ENCODE measurements around the gene TIE1.

TIE1 gene

DNA sequence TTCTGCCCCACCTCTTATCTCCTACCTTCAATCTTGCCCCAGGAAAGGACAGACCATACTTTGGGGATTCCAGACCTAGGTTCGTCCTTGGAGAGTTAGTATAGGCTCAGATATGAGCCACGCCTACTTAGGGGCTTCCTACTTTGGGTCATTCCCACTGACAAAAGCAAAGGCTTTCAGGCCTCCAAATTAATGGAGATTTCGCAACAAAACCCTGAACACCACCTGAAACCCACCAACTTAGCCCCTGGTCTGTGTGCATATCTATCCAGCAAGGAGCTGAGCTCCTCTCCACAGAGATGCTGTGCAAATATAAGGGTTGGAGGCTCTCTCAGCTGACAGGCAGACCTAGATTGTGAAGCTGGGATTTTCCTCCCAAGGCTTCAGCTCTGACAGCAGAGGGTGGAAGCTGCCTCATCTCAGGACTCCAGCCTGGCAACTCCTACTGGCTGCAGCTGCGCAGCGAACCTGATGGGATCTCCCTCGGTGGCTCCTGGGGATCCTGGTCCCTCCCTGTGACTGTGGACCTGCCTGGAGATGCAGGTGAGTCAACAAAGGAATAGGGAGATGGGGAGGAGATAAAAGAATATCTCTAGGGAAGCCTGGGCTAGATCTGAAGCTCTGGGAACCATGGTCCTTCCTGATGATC, 38.9 kb downstream of the TIE1 start:
- no peak for DNase-seq

DNA sequence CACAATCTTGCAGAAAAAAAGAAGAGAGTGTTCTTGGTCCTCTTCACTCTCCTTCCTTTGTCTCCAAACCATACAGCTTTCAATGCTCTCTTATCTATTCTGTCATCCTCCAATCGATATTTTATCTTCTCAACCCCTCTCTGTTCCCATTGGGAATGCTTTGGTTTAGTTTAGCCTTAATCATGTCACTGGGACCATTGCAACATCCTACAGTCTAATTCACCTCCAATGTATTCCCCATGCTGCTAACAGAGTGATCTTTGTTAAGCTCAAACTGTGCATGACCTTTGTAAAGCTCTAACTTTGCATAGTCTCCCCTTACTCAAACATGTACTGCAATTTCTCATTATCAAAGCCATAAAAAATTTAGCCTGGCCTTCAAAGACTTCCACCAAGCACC, 39.8 kb downstream of the TIE1 start:
- no peak for DNase-seq

DNA sequence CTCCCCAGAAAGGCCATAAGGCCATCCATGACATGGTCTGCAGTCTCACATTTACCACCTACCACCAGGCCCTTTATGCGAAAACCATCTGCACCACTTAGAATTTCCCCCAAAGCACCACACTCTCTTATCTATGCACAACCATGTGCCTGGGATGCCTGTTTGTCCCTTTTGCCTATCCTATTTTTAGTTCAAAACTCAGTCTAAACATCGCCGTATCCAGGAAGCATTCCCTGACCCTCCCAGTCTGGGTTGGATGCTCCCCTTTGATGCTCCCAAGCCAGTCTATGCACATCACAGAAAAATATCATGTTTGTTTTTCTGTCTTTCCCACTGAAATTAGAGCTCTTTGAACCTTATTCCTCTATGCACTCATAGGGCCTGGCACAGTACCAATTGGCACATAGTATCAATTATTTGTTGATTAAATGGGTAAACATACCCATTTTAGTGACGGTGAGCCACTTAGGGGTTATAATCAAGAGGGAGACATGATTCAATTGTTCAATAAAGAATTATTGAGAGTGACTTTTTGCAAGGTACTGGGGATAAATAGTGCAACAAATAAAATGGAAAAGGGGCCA, 43.6 kb downstream of the TIE1 start:
- DNase-seq, result no peak

DNA sequence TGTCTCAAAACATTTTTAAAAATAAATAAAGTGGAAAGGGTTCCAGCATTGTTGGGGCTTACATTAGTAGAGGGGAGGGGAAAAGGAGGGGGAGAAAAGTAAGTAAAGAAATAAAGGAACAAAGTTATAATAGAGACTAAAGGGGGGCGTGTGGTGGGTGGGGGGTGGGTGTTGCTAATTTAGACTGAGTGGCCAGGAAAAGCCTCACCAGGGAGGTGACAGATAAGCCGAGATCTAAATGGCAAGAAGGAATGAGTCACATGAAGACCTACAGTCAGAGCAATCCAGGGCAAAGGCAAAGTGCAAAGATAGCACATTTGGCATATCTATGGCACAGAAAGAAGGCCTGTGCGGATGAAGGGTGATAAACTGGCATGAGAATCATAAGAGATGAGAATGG, 44.3 kb downstream of the TIE1 start:
- peak in 3 of 4 experiments; percentile 40 to 65 (median 51) for DNase-seq

DNA sequence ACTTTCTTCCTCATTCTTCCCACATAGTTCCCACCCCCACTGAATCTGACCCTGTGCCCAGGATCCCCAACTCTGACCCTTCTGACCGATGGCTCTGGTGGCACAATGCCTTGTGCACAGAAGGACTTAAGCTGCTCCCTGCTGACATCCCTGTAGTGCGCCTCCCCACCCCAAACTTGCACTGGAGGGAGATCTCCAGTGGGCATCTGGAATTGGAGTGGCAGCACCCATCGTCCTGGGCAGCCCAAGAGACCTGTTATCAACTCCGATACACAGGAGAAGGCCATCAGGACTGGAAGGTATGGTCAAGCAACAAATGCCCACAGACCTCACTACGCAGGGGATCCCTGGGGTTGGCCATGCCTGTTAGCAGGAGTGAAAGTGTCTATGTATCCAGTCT, 45.9 kb downstream of the TIE1 start:
- no peak for DNase-seq

DNA sequence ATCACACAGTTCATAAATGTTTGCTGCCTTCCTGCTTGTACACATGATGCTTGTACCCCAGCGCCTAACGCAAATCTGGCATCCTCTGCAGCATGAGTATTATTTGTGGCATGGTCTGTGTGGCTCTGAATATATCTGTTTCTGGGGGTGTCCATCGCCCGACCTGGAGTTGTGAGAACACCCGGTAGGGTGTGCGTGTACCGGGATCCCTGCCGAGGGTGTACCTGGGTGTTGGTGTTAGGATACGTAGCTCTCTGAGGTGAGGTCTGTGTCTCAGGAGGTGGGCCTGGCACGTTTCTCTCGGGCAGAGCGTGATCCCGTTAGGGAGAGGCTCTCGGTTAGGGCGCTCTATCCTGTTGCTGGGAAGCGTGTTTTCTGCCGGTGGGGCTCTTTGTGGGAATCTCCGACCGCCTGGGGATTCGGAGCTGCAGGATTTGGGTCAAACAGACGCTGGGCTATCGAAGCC, 47.6 kb downstream of the TIE1 start:
- no peak for DNase-seq

DNA sequence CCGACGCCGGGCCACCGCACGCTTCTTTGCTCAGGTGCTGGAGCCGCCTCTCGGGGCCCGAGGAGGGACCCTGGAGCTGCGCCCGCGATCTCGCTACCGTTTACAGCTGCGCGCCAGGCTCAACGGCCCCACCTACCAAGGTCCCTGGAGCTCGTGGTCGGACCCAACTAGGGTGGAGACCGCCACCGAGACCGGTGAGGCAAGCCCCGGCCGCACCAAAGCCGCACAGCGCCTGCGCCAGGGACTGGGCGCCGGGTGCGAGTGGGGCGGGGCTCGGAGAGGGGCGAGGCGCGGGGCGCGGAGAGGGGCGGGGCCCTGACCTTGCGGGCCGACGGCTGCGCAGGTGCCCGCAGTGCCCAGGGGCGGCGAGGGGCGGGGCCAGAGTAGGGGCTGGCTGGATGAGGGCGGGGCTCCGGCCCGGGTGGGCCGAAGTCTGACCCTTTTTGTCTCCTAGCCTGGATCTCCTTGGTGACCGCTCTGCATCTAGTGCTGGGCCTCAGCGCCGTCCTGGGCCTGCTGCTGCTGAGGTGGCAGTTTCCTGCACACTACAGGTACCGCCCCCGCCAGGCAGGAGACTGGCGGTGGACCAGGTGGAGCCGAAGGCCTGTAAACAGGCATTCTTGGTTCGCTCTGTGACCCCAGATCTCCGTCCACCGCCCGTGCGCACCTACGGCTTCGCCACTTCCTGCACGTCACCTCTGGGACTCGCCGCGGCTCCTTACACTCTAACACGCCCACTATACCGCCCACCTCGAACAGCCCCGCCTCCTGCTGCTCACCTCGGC, 48.2 kb downstream of the TIE1 start:
- peak in 2 of 4 experiments; percentile 23 to 27 for DNase-seq

DNA sequence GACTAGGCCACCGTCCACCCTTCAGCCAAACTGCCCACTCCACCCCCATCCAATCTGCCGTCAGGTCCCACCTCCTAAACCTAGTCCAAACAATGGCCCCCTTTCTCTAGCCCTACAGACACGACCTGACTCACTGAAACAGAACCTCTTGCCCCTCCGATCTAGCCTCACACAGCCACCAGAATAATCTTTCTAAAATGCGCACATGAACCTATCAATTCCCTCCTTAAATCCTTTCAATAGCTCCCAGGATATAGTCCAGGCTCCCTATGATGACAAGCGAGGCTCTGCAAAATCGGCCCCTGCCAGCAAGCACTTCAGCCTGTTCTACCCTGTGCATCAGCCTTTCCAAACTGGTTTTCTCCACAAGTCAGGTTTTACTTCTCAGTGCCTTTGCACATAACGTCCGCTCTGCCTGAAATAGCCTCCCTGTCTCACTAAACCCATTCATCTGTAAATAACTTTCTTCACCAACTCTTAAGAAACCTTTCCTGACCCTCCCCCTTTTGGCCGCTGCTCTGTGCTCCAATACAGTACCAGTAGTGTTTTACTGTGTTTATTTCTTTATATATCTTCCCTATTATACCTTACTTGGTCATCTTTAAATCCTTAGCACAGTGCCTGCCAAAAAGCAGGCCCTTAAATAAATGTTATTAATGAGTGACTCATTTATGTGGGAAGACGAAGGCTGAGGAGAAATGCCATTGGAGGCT, 49.0 kb downstream of the TIE1 start:
- DNase-seq, result no peak

DNA sequence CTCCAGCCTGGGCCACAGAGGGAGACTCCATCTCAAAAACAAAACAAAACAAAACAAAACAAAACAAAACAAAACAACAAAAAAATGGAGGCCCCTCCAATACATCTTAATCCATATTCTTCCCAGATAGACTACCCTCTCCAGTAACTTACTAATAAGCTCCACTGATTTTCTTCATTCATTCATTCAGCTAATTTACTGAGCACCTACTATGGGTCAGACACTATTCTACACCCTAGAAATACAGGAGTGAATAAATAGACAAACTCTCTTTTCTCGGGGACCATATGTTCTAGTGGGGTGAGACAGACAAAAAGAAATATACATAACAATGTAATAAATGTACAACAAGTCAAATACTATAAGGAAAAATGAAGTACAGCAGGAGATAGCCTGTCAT, 50.2 kb downstream of the TIE1 start:
- no peak for DNase-seq

DNA sequence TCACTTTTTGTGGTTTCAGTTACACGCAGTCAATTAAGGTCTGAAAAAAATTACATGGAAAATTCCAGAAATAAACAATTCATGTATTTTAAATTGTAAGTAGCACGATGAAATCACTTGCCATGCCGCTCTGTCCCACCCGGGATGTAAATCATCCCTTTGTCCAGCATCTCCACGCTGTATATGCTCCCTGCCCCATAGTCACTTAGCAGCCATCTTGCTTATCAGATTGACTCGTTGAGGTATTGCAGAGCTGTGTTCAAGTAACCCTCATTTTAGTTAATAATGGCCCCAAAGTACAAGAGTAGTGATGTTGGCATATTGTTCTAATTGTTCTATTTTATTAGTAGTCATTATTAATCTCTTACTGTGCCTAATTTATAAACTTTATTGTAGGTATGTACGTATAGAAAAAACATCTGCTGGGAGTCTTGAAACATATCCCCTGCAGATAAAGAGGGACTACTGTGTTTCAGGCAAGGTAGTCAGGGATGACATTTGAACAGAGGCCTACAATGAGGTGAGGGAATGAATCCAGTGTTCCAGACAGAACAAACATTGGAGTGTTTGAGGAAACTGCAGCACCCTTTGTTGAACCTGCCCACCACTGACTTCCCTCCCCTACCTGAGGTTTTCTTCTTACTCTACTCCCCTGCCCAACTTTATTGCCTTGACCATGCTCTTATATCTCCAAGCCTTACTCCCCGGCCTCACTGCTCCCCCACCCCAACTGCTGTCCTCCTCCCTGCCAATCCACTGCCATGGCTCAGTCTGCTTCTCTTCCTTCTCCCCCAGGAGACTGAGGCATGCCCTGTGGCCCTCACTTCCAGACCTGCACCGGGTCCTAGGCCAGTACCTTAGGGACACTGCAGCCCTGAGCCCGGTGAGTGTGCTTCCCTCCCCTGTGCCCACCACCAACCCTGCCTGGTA, 50.9 kb downstream of the TIE1 start:
- DNase-seq, result no peak

DNA sequence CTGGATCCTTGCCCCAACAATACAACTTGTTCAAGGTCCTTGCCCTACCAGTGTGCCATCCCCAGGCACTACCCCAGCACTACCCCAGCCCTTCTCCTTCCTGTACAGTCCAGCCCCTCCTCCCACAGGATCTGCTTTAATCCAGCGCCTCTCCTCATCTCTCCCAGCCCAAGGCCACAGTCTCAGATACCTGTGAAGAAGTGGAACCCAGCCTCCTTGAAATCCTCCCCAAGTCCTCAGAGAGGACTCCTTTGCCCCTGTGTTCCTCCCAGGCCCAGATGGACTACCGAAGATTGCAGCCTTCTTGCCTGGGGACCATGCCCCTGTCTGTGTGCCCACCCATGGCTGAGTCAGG, 51.5 kb downstream of the TIE1 start:
- DNase-seq, result no peak

DNA sequence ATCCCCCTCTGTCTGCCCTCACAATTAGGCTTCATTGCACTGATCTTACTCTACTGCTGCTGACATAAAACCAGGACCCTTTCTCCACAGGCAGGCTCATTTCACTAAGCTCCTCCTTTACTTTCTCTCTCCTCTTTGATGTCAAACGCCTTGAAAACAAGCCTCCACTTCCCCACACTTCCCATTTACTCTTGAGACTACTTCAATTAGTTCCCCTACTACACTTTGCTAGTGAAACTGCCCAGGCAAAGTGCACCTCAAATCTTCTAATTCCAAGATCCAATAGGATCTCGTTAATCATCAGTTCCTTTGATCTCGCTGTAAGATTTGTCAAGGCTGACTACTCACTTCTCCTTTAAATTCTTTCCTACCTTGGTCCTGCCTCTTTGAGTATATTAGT, 52.1 kb downstream of the TIE1 start:
- peak; percentile 20 to 38 (median 24) for DNase-seq

DNA sequence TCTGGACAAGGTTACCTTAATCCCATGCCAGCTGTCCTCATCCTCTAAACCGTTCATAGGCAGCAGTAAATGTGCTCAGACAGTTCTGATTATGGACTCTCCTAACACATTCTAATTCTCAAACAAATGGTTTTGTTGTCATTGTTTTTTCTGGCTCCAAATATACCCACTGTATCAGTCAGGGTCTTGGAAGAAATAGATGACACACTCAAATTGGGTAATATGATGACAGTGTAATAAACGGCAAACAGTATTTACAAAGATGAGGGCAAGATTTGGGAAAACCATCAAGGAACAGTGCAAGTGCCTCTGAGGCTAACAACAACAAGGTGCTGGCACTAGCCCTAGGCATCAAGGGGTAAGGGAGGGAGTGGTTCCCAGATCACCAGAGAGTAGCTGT, 53.7 kb downstream of the TIE1 start:
- no peak for DNase-seq

DNA sequence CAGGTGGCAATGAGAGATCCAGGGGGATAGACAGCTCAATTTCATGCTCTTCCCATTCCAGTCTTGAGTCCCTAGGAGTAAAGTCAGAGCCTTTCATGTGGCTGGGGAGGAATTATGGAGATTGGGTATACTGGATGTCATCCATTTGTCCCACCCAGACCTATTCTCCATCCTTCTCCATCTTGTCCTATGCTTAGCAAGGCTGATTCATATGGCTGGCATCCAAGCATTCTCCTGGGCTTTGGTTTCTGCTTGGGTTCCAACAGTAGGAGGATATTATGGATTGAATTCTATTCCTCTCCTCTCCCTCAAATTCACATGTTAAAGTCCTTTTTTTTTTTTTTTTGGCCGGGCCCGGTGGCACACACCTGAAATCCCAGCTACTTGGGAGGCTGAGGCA, 54.2 kb downstream of the TIE1 start:
- DNase-seq, result no peak

DNA sequence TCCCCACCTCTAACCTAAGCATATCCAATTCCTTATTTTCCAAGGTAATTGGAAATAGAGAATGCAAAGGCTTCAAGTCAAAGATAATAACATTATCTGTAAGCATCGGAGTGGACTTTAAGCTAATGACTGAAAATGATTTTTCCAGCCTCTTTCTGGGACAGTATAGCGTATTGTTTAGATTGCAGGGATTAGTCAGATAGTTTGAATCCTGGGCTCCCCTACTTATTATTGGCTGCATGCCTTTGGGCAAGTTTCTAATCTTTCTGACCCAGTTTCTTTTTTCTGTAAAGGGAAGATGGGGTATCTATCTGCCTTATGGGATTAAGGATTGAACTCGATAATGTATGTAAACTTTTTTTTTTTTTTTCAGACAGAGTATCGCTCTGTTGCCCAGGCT, 56.5 kb downstream of the TIE1 start:
- no peak for DNase-seq

DNA sequence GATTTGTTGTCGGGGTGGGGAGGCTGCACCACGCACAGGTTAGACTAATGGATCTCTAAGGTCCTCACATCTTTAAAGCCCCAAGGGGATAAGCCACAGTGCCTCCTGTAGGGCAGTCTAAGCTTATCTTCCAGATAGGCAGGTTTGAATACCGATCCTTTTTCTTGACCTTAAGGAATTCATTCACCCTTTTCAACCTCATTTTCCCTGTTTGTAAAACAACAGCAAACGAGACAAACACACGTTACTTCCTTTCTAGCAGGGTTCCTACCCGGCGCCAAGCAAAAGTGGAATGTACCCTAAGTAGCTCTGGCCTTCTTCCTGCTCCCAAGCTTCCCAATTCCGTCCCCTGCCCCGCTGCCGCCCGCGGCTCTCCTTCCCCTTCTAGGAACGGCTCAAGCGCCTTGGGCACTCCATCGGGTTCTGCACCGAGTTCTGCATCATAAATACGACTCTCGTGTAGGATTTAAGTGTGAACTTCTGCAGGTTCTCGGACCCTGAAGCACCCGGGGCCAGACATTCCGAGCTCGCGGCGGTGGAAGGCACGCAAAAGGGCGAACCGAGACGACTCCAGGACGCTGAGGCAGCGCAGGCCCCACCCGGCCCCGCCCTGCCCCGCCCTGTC, 57.5 kb downstream of the TIE1 start:
- peak in 2 of 4 experiments; percentile 60 to 71 for DNase-seq

DNA sequence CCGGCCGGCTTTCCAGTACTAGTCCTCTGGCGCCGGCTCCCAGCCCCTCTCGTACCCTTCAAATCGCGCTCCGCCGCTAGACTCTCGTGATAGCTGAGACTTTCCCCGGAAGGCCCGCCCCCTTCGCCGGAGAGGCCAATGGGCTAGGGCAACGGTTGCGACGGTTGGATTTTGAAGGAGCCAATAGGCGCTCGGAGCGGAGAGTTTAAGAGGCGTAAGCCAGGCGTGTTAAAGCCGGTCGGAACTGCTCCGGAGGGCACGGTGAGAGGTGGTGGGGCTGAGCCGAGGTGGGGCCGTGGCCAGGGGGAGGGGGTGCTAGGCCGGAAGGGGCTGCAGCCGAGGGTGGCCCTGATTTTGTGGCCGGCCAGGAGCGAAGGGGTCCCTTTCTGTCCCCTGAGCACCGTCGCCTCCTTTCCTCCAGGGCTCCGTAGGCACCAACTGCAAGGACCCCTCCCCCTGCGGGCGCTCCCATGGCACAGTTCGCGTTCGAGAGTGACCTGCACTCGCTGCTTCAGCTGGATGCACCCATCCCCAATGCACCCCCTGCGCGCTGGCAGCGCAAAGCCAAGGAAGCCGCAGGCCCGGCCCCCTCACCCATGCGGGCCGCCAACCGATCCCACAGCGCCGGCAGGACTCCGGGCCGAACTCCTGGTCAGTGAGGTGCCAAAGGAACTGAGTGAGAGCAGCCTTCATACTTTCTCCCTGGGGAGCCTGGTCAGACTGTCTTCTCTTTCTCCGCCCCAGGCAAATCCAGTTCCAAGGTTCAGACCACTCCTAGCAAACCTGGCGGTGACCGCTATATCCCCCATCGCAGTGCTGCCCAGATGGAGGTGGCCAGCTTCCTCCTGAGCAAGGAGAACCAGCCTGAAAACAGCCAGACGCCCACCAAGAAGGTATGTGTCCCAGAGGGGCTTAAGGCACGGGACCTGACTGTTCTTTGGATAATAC, 58.2 kb downstream of the TIE1 start, which contains the start of gene CDC20:
CDC20 (plus strand) TSS at position 236 of the 948 bp plus-strand sequence; CDS start at position 471, 235 bp downstream.
- DNase-seq, result peak; percentile 99 to 100 (median 99)

DNA sequence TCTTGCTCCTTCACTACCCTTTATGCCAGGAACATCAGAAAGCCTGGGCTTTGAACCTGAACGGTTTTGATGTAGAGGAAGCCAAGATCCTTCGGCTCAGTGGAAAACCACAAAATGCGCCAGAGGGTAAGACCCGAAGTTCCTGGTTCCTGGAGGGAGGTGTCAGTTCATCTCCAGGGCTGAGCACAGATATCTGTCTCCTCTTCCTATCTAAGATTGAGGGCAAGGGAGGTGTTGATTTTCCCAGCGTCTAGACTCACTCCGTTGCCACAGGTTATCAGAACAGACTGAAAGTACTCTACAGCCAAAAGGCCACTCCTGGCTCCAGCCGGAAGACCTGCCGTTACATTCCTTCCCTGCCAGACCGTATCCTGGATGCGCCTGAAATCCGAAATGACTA, 58.9 kb downstream of the TIE1 start:
- DNase-seq, result no peak

DNA sequence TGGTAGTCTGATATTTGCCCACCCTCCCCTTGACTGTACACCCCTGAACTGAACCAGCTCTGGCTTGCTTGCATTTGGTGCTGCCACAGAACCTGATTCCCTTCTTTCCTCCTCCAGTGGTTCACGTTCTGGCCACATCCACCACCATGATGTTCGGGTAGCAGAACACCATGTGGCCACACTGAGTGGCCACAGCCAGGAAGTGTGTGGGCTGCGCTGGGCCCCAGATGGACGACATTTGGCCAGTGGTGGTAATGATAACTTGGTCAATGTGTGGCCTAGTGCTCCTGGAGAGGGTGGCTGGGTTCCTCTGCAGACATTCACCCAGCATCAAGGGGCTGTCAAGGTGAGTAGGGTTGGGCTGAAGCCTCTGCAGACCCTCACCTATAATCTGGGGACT, 59.8 kb downstream of the TIE1 start:
- DNase-seq, result peak in 1 of 4 experiments; percentile 18

DNA sequence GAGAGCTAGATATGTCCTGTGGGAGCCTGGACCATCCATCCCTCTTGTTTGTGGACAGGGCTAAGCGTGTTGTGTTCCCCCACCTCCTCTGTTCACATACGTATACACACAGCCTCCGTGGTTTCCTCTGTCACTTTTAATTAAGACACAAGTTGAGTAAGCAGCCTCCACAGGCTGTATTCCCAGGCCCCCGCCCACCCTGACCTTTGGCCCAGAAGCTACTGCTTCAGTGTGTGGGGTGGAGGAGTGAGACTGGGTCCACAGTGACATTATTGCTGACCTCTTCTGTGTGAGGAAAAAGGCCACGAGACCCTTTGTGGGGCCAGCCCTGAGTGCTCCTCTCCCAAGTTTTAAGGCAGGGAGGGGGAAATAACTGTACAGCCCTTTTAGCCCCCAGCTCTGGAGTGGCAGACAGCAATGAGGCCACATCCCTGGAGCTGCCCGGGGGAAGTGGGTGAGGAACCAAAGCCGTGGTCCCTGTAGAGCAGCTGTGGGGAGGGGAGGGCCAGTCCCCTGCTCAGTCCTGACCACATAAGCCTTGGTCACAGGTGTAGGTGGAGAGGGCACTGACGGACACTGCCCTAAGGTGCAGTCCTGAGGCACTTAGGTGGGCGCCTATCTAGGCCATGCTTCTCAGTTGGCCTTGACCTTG, 62.6 kb downstream of the TIE1 start:
- peak; percentile 44 to 65 (median 58) for DNase-seq

Data from suppressor macrophage (primary cell).